Measurements from ENCODE around the gene TRIM62. TPM values are rescaled to one million over a fixed set of nuclear protein-coding genes. Genes with fewer than 3 reads are reported as not detected.

Gene TRIM62
- total RNA-seq, 1 experiment from 2014 or later = 2.5 TPM

DNA sequence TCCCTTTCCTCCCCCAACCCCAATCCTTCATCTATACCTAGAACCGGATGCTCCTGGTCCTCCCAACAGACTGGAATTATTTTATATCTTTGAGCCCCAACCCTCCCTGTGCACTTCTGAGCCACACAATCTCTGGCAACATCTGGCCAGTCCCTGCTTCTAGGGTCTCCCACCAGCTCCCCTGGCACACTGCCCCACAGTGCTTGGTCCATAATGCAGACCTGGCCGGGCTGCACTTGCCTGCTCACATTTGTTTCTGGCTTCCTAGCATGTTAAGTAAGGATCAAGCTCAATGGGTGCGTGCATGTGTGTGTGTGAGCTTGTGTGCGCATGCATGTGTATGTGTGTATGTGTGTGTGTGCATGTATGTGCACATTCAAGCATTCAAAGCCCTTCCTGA is 8.8 kb downstream of the TRIM62 start:
- ChIA-PET CTCF (no interaction called here), POLR2A (no interaction called here)
- BruUV-seq (replicated peaks) = no TSS peak

DNA sequence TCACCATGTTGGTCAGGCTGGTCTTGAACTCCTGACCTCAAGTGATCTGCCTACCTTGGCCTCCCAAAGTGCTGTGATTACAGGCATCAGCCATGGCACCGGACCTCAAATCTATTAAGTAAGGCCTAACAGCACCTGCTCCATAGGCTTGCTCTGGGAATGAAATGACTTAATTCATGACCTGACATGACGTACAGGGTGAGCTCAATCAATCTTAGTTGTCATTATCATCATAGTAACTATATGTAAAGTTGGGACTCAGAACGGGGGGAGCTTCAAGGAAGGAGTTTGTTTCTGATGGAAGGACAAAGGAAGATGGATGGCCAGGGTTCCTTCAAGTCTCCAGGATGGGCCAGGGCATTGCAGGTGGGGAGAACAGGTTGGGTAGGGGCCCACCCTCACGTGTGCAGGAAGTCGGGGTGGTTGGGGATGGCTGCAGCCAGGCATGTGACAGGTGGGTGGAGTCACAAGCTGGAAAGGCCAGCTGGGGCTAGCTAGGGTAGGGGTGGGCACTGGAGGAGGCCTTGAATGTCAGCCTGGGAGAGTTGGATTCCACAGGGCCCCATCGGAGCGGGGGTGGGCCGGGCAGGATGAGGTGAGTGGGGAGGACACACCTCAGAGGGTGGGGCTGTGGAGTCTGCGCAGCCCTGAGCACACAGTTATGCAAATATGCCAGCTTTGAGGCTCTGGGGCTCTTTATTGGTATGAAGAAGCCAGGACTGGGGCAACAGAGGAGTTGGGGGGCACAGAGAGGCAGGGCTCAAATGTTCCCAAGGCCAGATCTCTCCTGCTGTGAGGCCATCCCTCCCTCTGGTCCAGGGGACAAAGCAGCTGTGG is 9.6 kb downstream of the TRIM62 start:
- Mint-ChIP-seq H3K4me1 (ENCODE audit: low read depth, unreplicated experiment) (peaks cover 7% of the 10 kb centered on the region), H3K27me3 (ENCODE audit: insufficient read depth, unreplicated experiment) (no peaks in the 10 kb centered on the region), H3K4me3 (ENCODE audit: unreplicated experiment) (no peak overlapping the region), H3K36me3 (ENCODE audit: insufficient read depth, unreplicated experiment) (no peaks in the 10 kb centered on the region), H3K9me3 (ENCODE audit: unreplicated experiment) (no peaks in the 10 kb centered on the region), H3K27ac (ENCODE audit: unreplicated experiment) (no peak overlapping the region)
- no peaks in the 10 kb centered on the region for H3K36me3 ChIP-seq (ENCODE audit: control insufficient read depth, insufficient read depth, low read length)
- ChIA-PET POLR2A (no interaction called here), CTCF (no interaction called here)
- H3K4me1 ChIP-seq = no peaks in the 10 kb centered on the region
- no peaks in the 10 kb centered on the region for H3K9me3 ChIP-seq
- no peaks in the 10 kb centered on the region for H3K27me3 ChIP-seq (replicated peaks; ENCODE audit: control insufficient read depth, insufficient read depth, low read length)
- BruUV-seq (replicated peaks) = no TSS peak
- intact Hi-C loops (cut with micrococcal nuclease; ENCODE audit: unreplicated experiment) = no loop called here
- TF ChIP-seq, protein P1, sequence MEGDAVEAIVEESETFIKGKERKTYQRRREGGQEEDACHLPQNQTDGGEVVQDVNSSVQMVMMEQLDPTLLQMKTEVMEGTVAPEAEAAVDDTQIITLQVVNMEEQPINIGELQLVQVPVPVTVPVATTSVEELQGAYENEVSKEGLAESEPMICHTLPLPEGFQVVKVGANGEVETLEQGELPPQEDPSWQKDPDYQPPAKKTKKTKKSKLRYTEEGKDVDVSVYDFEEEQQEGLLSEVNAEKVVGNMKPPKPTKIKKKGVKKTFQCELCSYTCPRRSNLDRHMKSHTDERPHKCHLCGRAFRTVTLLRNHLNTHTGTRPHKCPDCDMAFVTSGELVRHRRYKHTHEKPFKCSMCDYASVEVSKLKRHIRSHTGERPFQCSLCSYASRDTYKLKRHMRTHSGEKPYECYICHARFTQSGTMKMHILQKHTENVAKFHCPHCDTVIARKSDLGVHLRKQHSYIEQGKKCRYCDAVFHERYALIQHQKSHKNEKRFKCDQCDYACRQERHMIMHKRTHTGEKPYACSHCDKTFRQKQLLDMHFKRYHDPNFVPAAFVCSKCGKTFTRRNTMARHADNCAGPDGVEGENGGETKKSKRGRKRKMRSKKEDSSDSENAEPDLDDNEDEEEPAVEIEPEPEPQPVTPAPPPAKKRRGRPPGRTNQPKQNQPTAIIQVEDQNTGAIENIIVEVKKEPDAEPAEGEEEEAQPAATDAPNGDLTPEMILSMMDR (IDR thresholded peaks at IDR 0.05; ENCODE audit: insufficient read depth in 1 of 2, low read depth in 1 of 2, low read length in 1 of 2, severe bottlenecking in 1 of 2, unreplicated experiment in 1 of 2) = no peak
- no peak overlapping the region for H3K4me3 ChIP-seq (ENCODE audit: low read depth, low read length)
- no peak for DNase-seq

More for the DNA sequence above, 8.8 kb downstream of the TRIM62 start:
- H3K36me3 ChIP-seq (ENCODE audit: control insufficient read depth, insufficient read depth, low read length) = no peaks in the 10 kb centered on the region
- no peak for DNase-seq
- no peak overlapping the region for H3K4me3 ChIP-seq (ENCODE audit: low read depth, low read length)
- TF ChIP-seq, protein P1 (IDR thresholded peaks at IDR 0.05; ENCODE audit: insufficient read depth in 1 of 2, low read depth in 1 of 2, low read length in 1 of 2, severe bottlenecking in 1 of 2, unreplicated experiment in 1 of 2) = no peak
- no peaks in the 10 kb centered on the region for H3K4me1 ChIP-seq
- Mint-ChIP-seq H3K4me1 (ENCODE audit: low read depth, unreplicated experiment) (no peaks in the 10 kb centered on the region), H3K36me3 (ENCODE audit: insufficient read depth, unreplicated experiment) (no peaks in the 10 kb centered on the region), H3K9me3 (ENCODE audit: unreplicated experiment) (no peaks in the 10 kb centered on the region), H3K27me3 (ENCODE audit: insufficient read depth, unreplicated experiment) (no peaks in the 10 kb centered on the region), H3K4me3 (ENCODE audit: unreplicated experiment) (no peak overlapping the region), H3K27ac (ENCODE audit: unreplicated experiment) (no peak overlapping the region)
- H3K9me3 ChIP-seq = no peaks in the 10 kb centered on the region
- H3K27me3 ChIP-seq (replicated peaks; ENCODE audit: control insufficient read depth, insufficient read depth, low read length) = no peaks in the 10 kb centered on the region
- intact Hi-C loops (cut with micrococcal nuclease; ENCODE audit: unreplicated experiment) = no loop called here

DNA sequence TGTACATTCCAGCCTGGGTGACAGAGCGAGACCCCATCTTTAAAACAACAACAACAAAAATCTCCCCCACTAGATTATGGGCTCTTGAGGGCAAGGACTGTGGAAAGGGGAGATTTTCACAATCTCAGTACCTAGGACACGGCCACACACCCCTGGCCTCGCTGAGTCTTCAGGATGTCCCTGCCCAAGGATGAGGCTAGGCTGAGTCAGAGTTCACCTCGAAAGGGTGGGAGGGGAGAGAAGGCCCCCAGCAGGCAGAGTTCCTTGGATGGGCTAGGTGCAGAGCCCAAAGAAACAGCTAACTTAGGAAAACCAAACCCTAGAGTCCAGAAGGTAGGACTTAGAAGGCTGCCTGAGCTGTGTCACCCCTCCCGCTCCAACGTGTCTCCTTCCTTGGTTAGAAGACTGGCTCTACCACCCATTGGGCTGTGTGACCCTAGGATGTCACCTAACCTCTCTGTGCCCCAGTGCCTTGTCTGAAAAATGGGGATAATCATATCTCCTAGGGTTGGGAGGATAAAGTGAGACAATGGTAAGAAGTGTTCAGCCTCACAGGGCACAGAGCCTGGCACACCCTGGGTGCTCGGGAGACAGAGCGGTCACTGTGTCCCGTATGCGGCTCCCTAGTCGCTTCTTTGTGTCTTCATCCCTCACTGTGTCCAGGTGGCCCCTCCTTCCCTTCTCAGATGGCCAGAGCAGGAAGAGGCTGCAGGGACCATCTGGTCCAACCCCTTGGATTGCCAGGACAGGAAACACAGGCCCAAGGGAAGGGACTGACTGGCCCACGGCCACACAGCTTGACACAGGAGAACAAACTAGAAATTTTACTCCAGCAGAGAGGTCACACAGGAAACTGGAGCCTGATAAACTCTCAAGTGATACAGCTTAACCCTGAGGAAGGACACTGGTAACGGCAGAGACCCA is 11.2 kb downstream of the TRIM62 start:
- BruUV-seq (replicated peaks) = no TSS peak
- POLR2A ChIA-PET = no interaction called here
- no peak overlapping the region for H3K4me3 ChIP-seq (ENCODE audit: low read depth, low read length)
- Mint-ChIP-seq H3K4me3 (ENCODE audit: unreplicated experiment) (no peak overlapping the region), H3K4me1 (ENCODE audit: low read depth, unreplicated experiment) (peaks cover 13% of the 10 kb centered on the region), H3K27ac (ENCODE audit: unreplicated experiment) (no peak overlapping the region), H3K27me3 (ENCODE audit: insufficient read depth, unreplicated experiment) (no peaks in the 10 kb centered on the region), H3K9me3 (ENCODE audit: unreplicated experiment) (no peaks in the 10 kb centered on the region), H3K36me3 (ENCODE audit: insufficient read depth, unreplicated experiment) (peaks cover 3% of the 10 kb centered on the region)
- no peak for DNase-seq
- H3K9me3 ChIP-seq = no peaks in the 10 kb centered on the region
- CTCF ChIA-PET = no interaction called here
- intact Hi-C loops (cut with micrococcal nuclease; ENCODE audit: unreplicated experiment) = no loop called here
- no peaks in the 10 kb centered on the region for H3K27me3 ChIP-seq (replicated peaks; ENCODE audit: control insufficient read depth, insufficient read depth, low read length)
- no peaks in the 10 kb centered on the region for H3K36me3 ChIP-seq (ENCODE audit: control insufficient read depth, insufficient read depth, low read length)
- H3K4me1 ChIP-seq = no peaks in the 10 kb centered on the region
- TF ChIP-seq, protein P1 (IDR thresholded peaks at IDR 0.05; ENCODE audit: insufficient read depth in 1 of 2, low read depth in 1 of 2, low read length in 1 of 2, severe bottlenecking in 1 of 2, unreplicated experiment in 1 of 2) = no peak
